Heart left ventricle (tissue), 13 donors: ENCODE measurements around the gene LRRC53.

Experiments used
- POLR2A ChIP-seq, 2 donors: fragments of 450-650 bp; IDR thresholded peaks; one replicate each; pipeline ENCODE4 v1.6.1; 2017; ENCODE audit warnings: antibody characterized with exemption in 2 of 2, mild to moderate bottlenecking in 2 of 2, moderate library complexity in 2 of 2
- TF ChIP-seq, protein P1 (sequence below), 12 donors: fragments of 200-600 bp; sonication (generic) in 4 of 12; IDR thresholded peaks; one replicate each; pipeline versions ENCODE4 v1.5.0 to v1.8.0; 2018 to 2022; ENCODE audit warnings: antibody characterized with exemption in 12 of 12, mild to moderate bottlenecking in 5 of 12
- donor health status: ischemic (EF 13 %, LVEDD 7.1; RV severe dilation, severe dysfunction).
- donor health status: DM: no; HTN: yes; CAD: no.
- donor health status: DM: no; HTN: no; CAD: no.
- donor health status: ischemic (EF 25% LVEDD 6.9; RV normal size, moderate dysfunction).
- donor health status: ischemic (EF 25% LVEDD 5.7; RV mildly dilated, moderate dysfunction).
- donor health status: ischemic (EF 35%, LVEDD 5.7; RV mildly dilated, moderate dysfunction).
- donor health status: nonischemic (EF 11% LVEDD 7.7; RV severe dilation, severe dysfunction).
- donor health status: DM: yes; HTN: yes; CAD: no.
- donor health status: PGD.
- donor health status: ischemic (EF 29% LVEDD 5.4; RV normal size, mild dysfunction).
- donor health status: nonischemic (EF 23%, LVEDD 6.1; RV moderate dilation, normal function).

DNA sequence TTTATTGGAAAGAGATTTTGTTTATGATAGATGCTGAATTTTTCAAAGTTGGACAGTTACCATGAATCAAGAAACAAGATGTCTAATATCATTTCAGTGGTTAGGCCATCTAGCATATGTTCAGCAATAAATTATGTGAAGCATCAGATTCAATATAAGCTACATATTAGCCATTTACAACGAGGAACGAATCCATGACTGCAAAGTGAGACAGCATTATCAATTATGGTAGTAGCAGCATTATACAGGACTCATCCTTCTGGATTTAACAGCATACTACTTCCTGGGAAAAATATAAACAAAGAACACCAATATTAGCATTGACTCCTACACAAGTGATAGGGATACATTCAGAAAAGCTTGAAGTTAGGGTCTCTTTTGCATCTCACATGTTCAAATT is 59.1 kb downstream of the LRRC53 start:
- TF ChIP-seq, protein P1, sequence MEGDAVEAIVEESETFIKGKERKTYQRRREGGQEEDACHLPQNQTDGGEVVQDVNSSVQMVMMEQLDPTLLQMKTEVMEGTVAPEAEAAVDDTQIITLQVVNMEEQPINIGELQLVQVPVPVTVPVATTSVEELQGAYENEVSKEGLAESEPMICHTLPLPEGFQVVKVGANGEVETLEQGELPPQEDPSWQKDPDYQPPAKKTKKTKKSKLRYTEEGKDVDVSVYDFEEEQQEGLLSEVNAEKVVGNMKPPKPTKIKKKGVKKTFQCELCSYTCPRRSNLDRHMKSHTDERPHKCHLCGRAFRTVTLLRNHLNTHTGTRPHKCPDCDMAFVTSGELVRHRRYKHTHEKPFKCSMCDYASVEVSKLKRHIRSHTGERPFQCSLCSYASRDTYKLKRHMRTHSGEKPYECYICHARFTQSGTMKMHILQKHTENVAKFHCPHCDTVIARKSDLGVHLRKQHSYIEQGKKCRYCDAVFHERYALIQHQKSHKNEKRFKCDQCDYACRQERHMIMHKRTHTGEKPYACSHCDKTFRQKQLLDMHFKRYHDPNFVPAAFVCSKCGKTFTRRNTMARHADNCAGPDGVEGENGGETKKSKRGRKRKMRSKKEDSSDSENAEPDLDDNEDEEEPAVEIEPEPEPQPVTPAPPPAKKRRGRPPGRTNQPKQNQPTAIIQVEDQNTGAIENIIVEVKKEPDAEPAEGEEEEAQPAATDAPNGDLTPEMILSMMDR (IDR thresholded peaks at IDR 0.05) = no peak
- no peak for TF ChIP-seq POLR2A (IDR thresholded peaks at IDR 0.05)
